DOHH2 (cell line): ENCODE results near the gene DYTN.

ENCODE experiments used
- EZH2phosphoT487 ChIP-seq: fragments of 200-600 bp; sonication (generic); IDR thresholded peaks from 2 replicates; pipeline ENCODE4 v1.6.1; 2017; ENCODE audit warnings: borderline replicate concordance, mild to moderate bottlenecking, antibody characterized with exemption, low read length, moderate library complexity, mixed read lengths
- TF ChIP-seq, protein P1 (sequence below): fragments of 200-600 bp; sonication (generic); IDR thresholded peaks from one replicate; pipeline ENCODE4 v1.5.1; 2014; ENCODE audit warnings: antibody characterized with exemption, mild to moderate bottlenecking, low read depth, low read length; ENCODE audit not compliant: poor library complexity, severe bottlenecking

GRCh38 chr2:206641226-206641625 lies 77.0 kb downstream of the DYTN start:
- TF ChIP-seq EZH2phosphoT487: no peak
- TF ChIP-seq, protein P1, sequence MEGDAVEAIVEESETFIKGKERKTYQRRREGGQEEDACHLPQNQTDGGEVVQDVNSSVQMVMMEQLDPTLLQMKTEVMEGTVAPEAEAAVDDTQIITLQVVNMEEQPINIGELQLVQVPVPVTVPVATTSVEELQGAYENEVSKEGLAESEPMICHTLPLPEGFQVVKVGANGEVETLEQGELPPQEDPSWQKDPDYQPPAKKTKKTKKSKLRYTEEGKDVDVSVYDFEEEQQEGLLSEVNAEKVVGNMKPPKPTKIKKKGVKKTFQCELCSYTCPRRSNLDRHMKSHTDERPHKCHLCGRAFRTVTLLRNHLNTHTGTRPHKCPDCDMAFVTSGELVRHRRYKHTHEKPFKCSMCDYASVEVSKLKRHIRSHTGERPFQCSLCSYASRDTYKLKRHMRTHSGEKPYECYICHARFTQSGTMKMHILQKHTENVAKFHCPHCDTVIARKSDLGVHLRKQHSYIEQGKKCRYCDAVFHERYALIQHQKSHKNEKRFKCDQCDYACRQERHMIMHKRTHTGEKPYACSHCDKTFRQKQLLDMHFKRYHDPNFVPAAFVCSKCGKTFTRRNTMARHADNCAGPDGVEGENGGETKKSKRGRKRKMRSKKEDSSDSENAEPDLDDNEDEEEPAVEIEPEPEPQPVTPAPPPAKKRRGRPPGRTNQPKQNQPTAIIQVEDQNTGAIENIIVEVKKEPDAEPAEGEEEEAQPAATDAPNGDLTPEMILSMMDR: no peak
